Activated T-cell treated with anti-CD3 and anti-CD28 coated beads for 1 hour (primary cell): ENCODE data around the gene KLHL29.

Experiments used
- DNase-seq: peaks from one replicate; pipeline ENCODE4 v3.0.0-alpha.2; 2020; ENCODE audit warnings: low read depth

Gene KLHL29

DNA sequence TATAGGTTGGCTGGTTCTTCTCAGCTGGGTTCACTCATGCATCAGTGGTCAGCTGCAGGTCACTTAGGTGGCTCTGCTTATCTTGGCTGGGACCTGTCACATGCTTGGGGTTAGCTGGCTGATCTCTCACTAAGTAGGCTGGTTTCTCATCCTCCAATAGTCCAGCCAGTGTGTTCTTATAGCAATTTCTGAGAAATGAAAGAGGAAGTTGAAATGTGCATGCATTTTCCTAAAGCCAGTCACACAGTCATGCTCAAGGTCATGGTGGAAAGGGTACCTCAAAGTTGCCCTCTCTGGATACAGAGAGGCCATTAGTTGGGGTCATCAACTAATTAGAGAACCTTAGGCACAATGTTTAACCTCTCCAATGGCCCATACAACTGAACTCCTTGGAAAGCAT, 64.4 kb downstream of the KLHL29 start:
- DNase-seq = no peak

DNA sequence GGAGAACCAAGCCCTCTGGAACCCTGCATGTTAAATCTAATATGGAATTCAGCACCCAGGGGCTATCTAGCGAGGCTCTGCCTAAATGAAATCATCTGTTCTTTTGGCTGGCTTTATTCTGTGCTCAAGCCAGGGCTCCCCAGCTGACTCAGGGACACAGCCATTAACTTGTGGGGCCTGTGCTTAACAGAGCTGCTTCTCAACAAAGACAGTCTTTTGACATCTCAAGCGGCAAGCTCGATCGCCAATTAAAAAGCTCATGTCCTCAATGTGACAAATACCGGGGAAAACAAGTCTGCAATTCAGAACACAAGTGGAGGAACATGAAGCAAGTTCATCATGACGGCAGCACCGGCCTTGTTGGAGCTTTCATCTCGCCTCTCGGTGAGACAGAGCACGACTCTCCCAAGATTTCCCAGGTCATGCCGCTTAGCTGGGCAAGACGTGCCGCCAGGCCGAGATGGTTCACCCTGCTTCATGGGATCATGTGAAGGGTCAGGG, 64.9 kb downstream of the KLHL29 start:
- no peak for DNase-seq

DNA sequence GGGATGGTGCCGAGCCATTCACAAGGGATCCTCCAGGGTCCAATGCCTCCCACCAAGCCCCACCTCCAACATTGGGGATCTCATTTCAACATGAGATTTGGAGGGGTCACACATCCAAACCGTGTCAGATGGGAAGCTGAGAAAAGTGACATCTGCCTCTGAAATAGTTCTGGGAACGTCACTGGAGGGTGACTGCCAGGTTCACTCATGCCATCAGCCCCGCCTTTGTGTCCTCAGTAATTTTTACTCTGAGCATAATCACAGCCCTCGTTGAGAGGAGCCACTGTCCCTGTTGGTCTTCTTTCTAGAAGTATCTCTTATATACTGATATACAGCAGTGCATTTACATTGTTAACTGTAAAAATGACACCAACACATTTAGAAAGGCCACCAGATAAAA, 67.4 kb downstream of the KLHL29 start:
- no peak for DNase-seq

DNA sequence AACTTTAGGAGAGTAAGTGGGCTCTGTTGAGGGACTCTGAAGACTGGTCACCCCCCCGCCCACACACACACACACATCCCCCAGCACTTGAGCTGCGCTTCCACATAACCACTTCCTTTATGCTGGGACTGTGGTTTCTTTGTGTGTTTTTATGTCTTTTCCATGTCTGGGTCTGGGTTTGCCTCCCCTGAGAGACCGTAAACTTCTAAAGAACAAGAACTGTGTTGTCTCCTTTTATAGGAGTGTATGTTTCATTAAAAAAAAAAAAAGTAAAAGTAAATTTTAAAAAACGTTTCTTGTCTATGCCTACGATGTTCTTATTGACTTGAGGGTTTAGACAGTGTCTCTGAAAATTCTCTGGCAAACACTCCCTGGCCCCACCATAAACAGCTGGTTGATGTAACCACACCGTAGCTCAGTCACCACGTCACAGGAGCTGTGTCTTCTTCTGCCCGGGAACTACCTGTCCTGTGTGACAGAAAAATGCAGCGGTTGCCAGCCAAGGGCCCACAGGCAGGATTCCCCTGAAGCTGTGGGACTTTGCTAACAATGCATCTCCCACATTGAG, 68.0 kb downstream of the KLHL29 start:
- DNase-seq = peak; percentile 12

DNA sequence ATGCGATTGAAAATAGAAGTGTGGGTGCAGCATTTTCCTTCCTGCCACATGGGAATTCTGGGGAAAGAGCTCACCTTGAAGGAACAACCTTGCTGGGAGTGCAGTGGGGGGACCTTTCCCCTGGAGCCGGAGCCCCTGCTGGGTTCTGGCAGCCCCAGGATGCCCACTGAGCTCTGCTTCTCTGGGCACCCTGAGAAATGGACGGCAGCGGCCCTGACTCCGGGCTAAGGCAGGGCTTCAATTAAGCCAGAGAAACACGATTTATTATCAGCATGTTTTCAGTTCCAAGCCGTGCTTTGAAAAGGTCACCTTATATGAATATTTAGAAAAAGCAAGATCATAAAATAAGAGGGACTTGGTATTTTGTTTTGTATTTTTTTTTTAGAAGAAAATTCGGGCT, 68.5 kb downstream of the KLHL29 start:
- no peak for DNase-seq

DNA sequence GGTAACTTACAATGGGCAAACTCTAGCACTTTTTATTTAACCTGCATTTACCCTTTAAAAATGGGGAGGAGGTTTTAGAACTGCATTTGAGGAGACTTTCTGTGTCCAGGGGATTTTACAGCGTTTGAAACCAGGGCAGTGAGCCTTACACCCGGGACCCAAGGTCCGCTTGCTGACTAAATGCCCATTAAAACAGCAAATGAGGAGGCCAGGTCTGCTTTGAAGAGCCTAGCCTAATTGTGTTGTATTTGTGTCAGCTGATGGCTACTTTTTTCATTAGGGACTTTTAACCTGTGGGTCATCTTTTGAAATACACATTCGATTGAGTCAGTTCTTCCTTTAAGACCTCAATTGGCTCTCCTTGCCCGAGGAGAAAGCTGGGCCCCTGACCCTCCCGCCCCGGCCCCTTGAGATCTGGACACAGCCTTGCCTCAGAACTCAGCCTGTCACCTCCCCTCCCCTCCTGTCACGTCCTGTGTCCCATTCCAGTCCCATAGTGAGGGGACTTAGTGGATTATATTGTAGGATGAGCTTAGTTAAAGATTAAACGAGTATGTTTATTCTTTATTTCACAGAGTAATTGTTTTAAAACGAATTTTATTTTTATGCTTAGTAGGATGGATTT, 69.0 kb downstream of the KLHL29 start:
- DNase-seq = no peak

DNA sequence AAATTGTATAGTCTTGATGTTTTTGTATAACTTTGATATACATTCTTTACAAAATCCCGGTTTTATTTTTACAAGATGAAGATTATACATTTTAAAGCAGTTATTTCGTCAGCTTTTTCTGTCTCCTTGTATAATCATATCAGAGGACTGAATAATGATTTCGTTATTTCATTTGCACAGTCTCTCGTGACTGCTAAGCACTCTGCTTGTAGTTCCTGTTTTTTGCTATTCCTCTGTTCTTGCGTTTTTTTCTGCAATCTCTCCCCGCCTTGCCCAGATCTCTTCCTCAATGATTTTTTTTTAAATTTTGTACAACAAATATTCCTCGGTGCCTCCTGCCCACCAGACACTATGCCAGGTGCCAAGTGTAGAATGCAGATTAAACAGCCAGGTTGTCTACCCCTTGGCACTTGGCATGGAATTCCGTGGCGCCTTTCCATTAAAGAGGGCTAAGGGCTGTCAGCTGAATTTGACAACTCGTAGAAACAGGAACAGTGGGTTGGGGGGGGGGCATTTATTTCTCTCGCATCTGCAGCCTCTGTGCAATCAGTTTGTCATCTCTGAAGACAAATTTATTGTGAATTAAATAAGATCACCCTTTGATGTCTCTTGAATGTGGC, 69.6 kb downstream of the KLHL29 start:
- no peak for DNase-seq

DNA sequence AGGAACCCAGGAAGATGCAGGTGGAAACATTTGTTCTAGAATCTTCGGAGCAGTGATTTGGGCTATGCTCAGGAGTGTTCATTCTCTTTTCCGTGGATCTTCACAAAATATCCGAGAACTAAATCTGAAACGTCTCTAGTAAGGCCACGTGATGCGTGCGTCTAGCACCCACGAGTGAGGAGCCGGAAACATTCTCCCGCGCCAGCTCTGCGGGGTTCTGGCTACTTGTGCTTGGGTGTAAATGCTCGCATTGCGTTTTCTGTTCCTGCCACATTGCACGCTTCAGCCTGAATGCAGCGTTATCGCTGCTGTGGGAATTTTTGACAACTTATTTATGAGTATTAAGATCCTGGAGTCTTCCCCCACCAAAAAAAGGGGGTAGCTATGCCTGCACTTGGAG, 71.4 kb downstream of the KLHL29 start:
- DNase-seq = no peak

DNA sequence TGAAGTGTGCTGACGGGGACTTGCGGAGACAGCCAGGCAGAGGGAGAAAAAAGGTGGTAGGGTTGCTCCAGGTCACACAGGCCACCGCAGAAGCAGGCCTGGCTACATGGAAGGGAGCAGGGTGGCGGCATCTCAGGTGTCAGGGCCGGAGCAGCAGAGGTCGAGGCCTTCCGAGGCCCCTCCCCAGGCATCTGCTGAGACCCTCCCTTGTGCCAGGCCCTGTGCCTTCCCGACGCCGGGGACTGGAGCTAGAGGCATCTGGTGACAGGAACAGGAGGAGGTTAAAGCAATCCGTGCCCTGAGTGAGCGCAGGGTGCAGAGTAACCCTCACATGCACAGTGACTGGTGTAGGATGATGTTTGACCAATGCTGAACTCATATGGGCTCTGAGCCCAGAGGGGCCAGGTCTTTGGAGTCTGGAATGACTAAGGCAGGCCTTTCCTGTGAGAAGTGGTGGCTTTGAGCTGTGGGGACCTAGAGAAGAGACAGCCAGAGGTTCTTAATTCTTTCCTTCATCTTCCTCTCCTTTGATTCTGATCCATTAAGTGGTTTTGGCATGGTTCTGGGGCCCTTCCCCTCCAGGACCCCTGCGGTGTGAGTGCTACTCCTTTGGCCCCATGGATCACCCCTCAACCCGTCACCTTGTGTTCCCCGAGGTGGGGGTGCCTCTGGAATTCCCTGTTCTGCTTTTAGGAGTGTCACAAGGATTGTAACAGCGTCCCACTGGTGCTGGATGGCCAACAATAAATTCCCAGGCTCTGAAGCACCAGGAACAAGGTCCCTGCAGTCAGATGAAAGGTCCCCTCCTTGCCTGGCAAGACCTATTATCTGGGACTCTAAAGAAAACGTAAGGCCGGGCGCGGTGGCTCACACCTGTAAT, 72.1 kb downstream of the KLHL29 start:
- DNase-seq = no peak

DNA sequence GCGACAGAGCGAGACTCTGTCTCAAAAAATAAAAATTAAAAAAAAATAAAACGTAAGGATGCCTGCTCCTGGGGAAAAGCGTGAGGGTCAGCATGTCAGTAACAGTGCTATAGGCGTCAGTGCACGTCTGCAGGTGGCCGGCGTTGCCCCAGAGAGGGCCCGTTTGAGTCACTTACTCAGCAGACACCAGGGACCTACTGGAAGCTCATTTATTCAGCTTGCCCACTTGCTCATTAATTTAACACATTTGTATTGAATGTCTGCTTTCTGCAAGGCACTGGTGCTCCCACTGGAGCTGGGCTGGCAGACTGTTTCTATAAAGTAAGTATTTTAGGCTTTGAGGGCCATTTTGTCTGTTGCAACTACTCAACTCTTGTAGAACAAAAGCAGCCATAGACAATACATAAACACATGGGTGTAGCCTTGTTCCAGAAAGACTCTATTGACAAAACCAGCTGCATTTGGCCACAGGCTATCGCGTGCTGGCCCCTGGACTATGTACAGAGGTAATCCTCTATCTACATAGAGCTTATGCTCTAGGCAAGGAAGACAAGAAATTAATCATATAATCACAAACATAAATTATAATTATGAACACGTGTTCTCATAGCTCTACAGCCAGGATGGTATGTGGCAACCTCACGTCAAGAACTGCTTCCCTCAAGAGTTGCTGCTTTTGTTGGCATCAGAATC, 73.2 kb downstream of the KLHL29 start:
- DNase-seq = no peak

DNA sequence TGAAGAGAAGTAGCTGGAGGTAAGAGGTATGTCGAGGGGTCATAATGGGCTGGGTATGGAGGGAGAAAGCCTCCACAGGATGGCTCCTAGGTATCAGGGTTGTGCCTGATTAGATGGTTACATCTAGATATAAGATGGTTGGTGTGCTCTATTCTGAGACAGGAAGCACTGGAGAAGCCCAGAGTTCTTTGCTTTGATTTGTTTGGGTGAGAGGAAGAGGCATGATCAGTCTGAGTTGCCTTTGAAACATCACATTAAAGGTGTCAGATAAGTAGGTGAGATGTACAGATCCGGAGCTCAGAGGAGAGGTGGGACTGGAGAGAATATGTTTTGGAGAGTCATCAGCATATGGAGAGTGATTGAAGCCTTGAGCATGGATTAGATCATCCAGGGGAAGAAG, 74.1 kb downstream of the KLHL29 start:
- DNase-seq = no peak

DNA sequence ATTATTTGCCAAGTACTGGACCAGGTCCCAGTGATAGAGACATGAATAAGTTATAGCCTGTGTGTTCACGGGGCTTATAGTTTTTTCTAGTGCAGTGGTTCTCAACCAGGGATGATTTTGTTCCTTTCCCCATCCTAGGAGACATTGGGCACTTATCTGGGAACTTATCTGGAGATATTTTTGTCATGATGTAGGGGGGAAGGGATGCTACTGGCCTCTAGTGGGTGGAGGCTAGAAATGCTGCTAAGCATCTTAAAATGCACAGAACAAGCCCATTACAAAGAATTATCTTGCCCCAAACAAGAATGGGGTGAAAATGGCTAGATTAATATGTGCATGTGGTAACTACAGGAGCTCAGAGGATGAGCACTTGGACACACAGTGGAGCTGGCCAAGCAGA, 75.2 kb downstream of the KLHL29 start:
- no peak for DNase-seq

DNA sequence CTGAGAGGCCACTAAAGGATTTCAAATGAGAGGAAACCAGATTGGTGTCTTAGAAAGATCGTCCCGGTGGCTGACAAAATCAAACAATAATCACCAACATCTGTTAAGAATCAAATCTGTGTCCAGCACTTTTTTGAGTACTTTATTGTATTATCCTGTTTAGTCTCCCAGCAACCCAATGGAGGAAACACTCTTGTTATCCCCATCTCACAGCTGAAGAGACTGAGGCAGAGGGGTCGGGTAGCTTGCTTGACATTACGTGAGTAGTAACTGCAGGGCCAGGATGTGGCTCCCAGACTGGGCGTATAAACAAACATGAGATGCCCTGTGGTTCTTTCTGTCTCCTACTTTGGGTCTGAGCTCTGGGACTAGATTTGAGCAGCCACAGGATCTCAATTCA, 76.0 kb downstream of the KLHL29 start:
- no peak for DNase-seq

DNA sequence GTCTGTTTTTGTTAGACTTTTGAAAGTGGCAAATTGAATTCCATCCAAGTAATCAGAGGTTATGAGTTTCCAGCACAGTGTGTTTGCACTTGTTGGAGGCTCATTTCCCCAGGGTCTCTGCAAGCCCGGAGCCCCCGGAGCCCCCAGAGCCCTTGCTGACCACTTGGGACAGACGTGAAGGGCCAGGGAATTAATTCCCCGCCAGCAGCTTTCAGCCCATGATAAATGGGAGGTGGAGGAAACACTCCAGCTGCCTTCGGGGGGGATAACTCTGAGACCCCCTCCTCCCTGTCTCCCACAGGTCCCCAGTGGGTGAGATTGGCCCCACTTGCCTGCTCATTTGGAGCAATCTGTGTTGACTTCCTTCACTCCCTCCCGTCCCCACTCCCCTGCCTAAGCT, 79.2 kb downstream of the KLHL29 start:
- no peak for DNase-seq

DNA sequence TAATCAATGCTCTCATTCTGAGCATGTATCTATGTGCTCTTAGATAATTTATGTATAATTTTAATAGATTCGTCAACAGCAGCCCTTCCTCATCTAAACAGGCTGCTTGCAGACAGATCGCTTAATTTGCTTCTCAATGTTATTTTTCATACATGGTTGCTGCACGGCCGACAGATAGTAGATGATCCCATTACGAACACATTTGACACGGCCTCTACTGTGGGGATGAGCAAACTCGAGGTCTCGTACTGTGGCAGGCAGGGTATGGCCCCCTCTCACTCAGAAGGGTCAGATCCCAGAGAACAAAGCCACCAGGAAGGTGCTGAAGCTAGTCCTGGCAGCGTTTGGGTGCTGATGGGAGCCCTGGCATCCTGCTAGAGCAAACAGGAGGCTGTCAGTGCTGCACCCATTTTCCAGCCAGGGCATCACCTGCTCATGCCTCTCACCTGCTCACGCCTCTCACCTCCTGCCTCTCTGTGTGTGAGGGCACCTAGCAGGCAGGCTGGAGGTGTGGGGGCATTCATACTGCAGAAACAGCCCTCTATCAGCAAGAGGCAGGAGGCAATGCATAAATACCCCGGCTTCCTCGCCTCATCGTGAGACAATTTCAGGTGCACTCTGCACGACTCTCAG, 80.0 kb downstream of the KLHL29 start:
- DNase-seq = no peak

DNA sequence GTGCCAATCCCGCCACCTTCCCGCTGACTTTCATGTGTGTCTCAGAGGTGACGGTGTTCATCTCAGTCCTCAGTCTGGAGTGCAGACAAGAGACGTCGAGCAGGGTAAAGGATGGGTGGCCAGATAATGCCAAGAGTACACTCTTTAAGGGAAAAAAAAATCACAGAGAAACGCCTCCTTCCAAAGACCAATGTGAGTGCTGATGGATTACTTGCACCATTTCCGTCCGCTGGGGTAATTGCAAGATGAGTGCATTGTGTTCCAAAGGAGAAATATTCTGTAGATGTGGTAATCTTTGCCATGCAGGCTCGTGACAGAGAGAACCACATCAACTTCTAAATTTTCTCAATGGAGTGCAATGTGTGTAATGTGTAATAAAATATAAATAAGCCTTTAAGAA, 81.0 kb downstream of the KLHL29 start:
- DNase-seq = no peak

DNA sequence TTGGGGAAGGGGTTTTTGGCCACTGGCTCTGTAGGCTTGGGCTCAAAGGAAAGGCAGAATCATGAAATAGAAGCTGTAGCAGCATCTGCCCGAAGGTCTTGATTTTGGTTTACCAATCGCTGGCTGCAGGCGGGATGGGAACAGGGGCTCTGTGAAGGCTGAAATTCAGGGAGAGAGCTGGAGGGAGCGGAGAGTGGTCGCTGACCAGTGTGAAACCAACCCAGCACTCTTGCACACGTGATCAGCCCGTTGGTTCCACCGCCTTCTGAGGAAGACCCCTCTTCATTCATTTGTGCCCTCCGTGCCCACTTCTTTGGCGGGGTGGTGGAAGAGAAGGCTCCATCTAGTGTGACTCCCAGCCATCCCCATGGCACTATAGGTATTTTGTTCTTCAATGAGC, 82.6 kb downstream of the KLHL29 start:
- DNase-seq = no peak

DNA sequence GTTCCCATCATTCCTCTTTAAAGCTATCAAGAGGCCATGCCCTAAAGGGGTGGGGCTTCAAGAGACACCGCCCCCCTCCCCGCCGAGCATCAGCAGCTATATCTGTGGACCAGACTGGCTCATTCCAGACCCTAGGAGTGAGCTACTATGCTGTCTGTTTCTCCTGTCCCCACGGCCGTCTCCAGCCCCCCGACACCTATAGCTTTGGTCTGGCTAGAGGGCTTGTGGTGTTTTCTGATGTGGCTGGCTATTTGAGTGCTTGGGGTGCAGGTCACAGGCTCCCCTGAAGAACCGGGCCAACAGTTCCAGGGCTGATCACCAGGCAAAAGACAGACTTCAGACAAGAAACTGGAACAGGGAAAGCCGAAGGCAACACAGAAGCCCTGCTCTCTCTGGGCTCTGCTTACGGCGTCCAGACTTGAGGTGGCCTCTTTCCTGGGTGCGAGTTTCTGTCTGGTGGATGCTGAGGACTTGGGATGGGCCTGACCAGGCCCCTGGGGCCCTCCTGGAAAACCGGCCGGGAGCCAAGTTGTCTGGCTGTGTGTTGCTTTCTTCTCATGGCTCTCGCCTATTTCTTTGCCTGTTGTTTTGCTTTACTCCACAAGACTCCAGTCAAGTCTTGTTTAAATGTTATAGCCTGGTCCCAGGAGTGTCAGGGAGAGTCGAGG, 83.6 kb downstream of the KLHL29 start:
- DNase-seq = no peak

DNA sequence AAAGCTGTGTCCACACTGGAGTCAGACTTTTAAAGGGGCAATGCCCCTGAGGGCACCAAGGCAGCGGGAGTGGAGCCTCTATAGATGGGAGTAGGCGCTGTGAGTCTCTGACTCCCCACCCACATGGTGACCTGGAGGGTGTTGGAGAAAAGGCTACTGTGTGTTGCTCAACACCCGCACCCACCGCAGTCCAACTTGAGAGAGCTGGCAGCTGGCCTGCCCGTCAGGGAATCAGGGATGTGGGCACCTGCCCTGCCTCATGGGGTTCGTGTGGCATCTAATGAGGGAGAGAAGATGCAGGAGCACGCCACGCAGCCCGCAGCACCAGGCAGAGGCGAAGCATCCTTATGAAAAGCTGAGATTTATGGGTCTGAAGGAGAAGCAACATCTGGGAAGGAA, 84.2 kb downstream of the KLHL29 start:
- DNase-seq = no peak

DNA sequence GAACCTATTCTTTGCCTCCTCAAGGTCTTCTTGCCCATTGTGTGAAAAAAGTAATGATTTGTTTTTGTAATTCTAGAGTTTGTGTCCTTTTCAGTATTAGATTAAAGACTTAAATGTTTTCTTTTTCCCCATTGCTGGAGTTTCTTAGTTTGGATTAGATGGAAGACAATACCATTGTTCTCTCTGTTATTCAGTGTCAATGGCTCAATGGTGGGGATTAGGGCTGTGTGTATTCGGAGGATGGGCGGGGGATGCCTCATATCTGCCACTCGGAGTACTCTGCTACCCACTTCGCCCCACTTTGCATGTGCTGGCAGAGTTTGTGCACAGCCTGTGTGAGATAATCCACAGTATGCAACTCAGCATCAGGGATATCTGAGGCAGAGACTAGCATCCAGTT, 90.1 kb downstream of the KLHL29 start:
- no peak for DNase-seq

DNA sequence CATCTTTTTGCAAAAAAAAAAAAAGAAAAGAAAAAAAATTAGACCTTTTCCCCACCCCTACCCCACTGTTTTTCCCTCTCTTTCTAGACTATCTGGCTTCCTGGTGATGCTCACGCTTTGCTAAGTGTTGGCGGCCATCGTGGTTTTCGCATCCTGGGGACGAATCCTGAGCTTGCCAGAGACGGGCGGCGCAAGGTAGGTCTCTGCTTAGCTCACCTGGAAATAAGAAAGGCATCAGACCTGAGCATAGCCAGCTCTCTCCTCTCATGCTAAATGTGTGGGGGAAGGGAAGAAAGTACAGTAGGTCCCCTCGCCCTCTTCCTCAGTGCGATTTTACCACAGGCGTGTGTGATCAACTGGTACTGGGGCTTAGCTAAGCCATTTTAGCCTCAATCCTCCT, 90.5 kb downstream of the KLHL29 start:
- DNase-seq = no peak
